ENCODE results near the gene BCL10. TPM values are rescaled to one million over a fixed set of nuclear protein-coding genes. Genes with fewer than 3 reads are reported as not detected.

The BCL10 gene
- total RNA-seq, 4 donors from 2014 or later: 15.3 to 31.9 (median 26.8) TPM

DNA sequence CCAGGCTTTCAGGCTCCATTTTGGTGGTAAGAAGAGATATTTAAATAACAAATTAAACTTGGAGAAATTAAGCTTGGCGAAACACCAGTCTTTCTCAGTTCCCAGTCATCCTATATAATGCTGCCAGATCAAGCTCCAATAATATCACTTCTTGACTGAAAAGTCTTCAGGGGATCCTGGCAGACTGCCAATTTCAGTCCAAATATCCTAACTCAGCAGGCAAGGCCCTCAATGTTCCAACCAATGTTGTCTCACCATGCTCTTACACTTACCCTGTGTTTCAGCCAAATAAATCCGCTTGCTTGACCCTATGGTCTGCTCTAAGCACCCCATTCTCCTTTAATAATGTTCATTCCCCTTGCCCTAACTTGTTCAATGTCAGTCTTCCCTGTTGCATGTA, 39.9 kb upstream of the BCL10 start:
- intact Hi-C loops (cut with DNase I; ENCODE audit: low total_unique reads): no loop called here
- no peaks in the 10 kb centered on the region for H3K36me3 ChIP-seq
- H3K4me3 ChIP-seq: no peak overlapping the region
- DNase-seq: no peak
- no peak for TF ChIP-seq POLR2A (IDR thresholded peaks at IDR 0.05)
- H3K27ac ChIP-seq: no peak overlapping the region
- no peaks in the 10 kb centered on the region for H3K9me3 ChIP-seq
- H3K4me1 ChIP-seq: no peaks in the 10 kb centered on the region
- no peaks in the 10 kb centered on the region for H3K27me3 ChIP-seq

DNA sequence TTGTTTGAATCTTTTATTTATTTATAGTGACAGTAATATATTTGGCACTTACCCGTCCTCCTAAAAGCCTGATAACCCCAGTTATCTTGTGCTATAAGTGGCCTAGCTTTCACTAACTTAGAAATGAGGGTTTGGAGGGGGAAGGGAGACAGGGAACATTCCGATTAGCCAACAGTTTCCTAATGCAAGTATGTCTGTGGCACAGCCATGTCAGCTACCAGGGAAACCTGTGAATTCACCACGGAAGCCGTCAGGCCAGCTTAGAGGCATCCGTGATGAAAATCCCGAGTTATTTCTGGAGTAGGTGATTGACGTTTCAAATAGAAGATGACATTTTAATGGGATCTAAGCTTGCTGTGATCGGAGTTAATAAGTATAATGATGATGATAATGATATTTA, 39.4 kb upstream of the BCL10 start:
- Histone ChIP-seq H3K36me3 (no peaks in the 10 kb centered on the region), H3K9me3 (no peaks in the 10 kb centered on the region), H3K4me1 (no peaks in the 10 kb centered on the region), H3K27me3 (no peaks in the 10 kb centered on the region), H3K27ac (no peak overlapping the region), H3K4me3 (no peak overlapping the region)
- DNase-seq: no peak
- intact Hi-C loops (cut with DNase I; ENCODE audit: low total_unique reads): no loop called here
- TF ChIP-seq POLR2A (IDR thresholded peaks at IDR 0.05): no peak
- TF ChIP-seq, protein P1, sequence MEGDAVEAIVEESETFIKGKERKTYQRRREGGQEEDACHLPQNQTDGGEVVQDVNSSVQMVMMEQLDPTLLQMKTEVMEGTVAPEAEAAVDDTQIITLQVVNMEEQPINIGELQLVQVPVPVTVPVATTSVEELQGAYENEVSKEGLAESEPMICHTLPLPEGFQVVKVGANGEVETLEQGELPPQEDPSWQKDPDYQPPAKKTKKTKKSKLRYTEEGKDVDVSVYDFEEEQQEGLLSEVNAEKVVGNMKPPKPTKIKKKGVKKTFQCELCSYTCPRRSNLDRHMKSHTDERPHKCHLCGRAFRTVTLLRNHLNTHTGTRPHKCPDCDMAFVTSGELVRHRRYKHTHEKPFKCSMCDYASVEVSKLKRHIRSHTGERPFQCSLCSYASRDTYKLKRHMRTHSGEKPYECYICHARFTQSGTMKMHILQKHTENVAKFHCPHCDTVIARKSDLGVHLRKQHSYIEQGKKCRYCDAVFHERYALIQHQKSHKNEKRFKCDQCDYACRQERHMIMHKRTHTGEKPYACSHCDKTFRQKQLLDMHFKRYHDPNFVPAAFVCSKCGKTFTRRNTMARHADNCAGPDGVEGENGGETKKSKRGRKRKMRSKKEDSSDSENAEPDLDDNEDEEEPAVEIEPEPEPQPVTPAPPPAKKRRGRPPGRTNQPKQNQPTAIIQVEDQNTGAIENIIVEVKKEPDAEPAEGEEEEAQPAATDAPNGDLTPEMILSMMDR (IDR thresholded peaks at IDR 0.05): no peak

DNA sequence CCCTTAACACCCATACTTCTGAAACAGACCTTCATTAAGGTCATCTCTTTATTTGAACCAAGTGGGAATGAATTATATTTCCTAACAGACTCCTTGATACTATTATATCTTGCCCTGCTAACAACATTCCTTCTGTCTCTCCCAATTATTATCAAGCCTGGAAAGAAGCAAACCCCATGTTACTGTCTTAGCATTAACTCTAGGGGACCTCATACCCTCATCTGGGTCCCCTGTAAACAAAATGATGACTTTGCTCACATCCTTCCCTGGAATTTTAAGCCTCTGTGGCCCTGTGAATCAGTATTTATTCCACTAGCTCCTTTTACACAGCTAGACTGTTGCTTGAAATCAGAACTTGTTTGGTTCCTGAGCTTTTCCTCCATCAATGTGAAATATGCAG, 38.3 kb upstream of the BCL10 start:
- Histone ChIP-seq H3K27ac (peak overlapping the region; percentile 42 to 68), H3K9me3 (no peaks in the 10 kb centered on the region), H3K27me3 (no peaks in the 10 kb centered on the region), H3K36me3 (no peaks in the 10 kb centered on the region), H3K4me1 (no peaks in the 10 kb centered on the region), H3K4me3 (no peak overlapping the region)
- intact Hi-C loops (cut with DNase I; ENCODE audit: low total_unique reads): no loop called here
- no peak for DNase-seq
- no peak for TF ChIP-seq POLR2A (IDR thresholded peaks at IDR 0.05)
- TF ChIP-seq, protein P1 (IDR thresholded peaks at IDR 0.05): no peak

DNA sequence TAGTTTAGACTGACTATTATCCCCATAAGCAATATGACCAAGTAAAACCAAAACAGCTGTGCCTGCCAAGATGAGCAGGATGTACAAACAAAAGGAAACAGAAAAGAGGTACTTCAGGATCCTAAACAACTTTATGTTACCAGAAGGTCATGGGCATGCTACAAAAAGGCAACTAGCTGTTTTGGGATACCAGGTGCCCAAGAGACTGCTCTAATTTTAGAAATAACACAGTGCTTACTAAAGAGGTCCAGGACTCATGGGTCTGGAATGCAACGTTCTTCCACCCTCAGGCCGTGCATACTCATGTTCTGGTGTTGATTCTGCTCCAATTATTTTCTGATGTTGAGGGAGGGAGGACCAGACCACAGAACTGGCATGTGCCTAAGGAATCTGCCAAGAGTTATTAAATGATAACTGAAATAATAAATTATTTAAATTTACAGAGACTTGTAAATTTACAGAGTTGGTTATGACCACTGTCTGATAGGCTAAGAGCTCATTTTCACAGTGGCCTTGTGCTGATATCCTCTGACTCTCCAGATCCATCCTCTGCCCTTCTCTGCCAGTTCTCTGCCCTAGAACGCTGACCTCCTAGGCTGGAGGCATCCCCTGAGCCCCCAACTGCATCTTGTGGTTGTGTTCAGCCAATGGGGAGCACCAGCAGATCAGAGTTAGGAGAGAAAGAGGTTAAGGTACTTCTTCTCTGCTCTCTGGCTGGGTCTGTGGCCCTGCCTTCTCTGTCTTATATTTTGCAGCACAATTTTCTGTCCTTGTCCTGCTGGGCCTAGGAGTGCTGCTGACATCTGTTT, 37.7 kb upstream of the BCL10 start:
- H3K27ac ChIP-seq: peak overlapping the region; percentile 42 to 68
- intact Hi-C loops (cut with DNase I; ENCODE audit: low total_unique reads): no loop called here
- H3K4me3 ChIP-seq: no peak overlapping the region
- TF ChIP-seq POLR2A (IDR thresholded peaks at IDR 0.05): no peak
- TF ChIP-seq, protein P1 (IDR thresholded peaks at IDR 0.05): no peak
- H3K36me3 ChIP-seq: no peaks in the 10 kb centered on the region
- H3K4me1 ChIP-seq: no peaks in the 10 kb centered on the region
- DNase-seq: no peak
- H3K9me3 ChIP-seq: no peaks in the 10 kb centered on the region
- H3K27me3 ChIP-seq: no peaks in the 10 kb centered on the region

DNA sequence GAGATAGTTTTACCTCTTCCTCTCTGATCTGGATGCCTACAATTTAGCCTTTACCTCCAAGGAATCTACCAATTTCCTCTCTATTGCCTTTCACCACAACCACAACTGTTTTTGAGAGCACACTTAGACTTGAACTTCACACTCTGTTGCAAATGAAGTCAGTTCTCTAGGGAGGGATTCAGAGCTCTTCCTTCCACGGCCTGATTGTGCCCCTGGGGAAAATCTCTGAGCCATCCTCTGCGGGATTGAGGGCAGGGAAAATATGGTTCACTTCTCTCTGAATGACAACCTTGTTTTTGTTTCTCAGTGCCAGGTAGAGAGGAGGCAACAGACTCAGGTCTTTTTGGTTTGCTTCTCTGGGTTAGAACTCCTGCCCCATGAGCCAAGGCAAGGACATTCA, 35.4 kb upstream of the BCL10 start:
- TF ChIP-seq, protein P1 (IDR thresholded peaks at IDR 0.05): no peak
- TF ChIP-seq POLR2A (IDR thresholded peaks at IDR 0.05): no peak
- Histone ChIP-seq H3K4me3 (no peak overlapping the region), H3K9me3 (no peaks in the 10 kb centered on the region), H3K4me1 (no peaks in the 10 kb centered on the region), H3K36me3 (no peaks in the 10 kb centered on the region), H3K27me3 (no peaks in the 10 kb centered on the region), H3K27ac (no peak overlapping the region)
- intact Hi-C loops (cut with DNase I; ENCODE audit: low total_unique reads): no loop called here
- DNase-seq: no peak

Measured in uterus (tissue), 4 donors.